Lower lobe of right lung (tissue), 2 donors: ENCODE measurements around the gene ADAMTS2. TPM values are rescaled to one million over a fixed set of nuclear protein-coding genes. Genes with fewer than 3 reads are reported as not detected.

Source experiments
- ATAC-seq, 2 donors: fragments of 200-7000 bp; cut with Tn5 transposase; one replicate each; pipeline ENCODE4 v1.9.1; 2020 to 2022; ENCODE audit warnings: mild to moderate bottlenecking in 2 of 2, moderate library complexity in 2 of 2
- DNase-seq: peaks from one replicate; pipeline ENCODE4 v3.0.0-alpha.2; 2020
- H3K27ac ChIP-seq: fragments of 200-600 bp; one replicate; pipeline ENCODE4 v1.8.0; 2022
- H3K27me3 ChIP-seq: fragments of 200-600 bp; one replicate; pipeline ENCODE4 v1.8.0; 2022; ENCODE audit warnings: low read depth
- H3K36me3 ChIP-seq: fragments of 200-600 bp; one replicate; pipeline ENCODE4 v1.8.0; 2022; ENCODE audit warnings: mild to moderate bottlenecking
- H3K4me1 ChIP-seq: fragments of 200-600 bp; one replicate; pipeline ENCODE4 v1.8.0; 2022
- H3K4me3 ChIP-seq: fragments of 200-600 bp; one replicate; pipeline ENCODE4 v1.8.0; 2022; ENCODE audit warnings: mild to moderate bottlenecking
- H3K9me3 ChIP-seq: fragments of 200-600 bp; one replicate; pipeline ENCODE4 v1.8.0; 2022
- CTCF ChIP-seq: fragments of 200-600 bp; IDR thresholded peaks from one replicate; pipeline ENCODE4 v1.8.0; 2022; ENCODE audit warnings: antibody characterized with exemption, mild to moderate bottlenecking
- intact Hi-C: fragments of 100-400 bp; cut with DNase I; formaldehyde crosslinking; loops from one replicate; pipeline ENCODE4 v1.11.0; 2022
- total RNA-seq: library from RNA; stranded (reverse); fragmentation: NEBNext Ultra II Directional; extraction: Animal tissue kit (Norgen Biotek cat#: 25700); gene quantifications from one replicate; pipeline ENCODE4 v1.2.1, GENCODE V29; 2021
- donor health status: DM: no; HTN: yes; CAD: no; lungs with severe emphysema.

The ADAMTS2 gene
- total RNA-seq, 1 donor from 2014 or later, result 13.0 TPM

GRCh38 chr5:179377421-179378115 is 32.3 kb upstream of the ADAMTS2 start:
- intact Hi-C loops, result no loop called here
- no peaks in the 10 kb centered on the region for H3K36me3 ChIP-seq
- H3K27me3 ChIP-seq, result no peaks in the 10 kb centered on the region
- no peak overlapping the region for H3K27ac ChIP-seq
- no peaks in the 10 kb centered on the region for H3K4me1 ChIP-seq
- DNase-seq (no peak), ATAC-seq (no peak)
- no peak for TF ChIP-seq CTCF
- H3K4me3 ChIP-seq, result no peak overlapping the region
- H3K9me3 ChIP-seq, result no peaks in the 10 kb centered on the region

- Histone ChIP-seq H3K4me1 (no peaks in the 10 kb centered on the region), H3K4me3 (no peak overlapping the region), H3K9me3 (no peaks in the 10 kb centered on the region), H3K27me3 (no peaks in the 10 kb centered on the region), H3K36me3 (no peaks in the 10 kb centered on the region), H3K27ac (no peak overlapping the region)
- intact Hi-C loops, result no loop called here
- no peak for ATAC-seq
- TF ChIP-seq CTCF, result no peak
- DNase-seq, result no peak
These were observed 31.6 kb upstream of the ADAMTS2 start for GRCh38 chr5:179376701-179377420.

GRCh38 chr5:179375831-179376365 is 30.6 kb upstream of the ADAMTS2 start:
- no peaks in the 10 kb centered on the region for H3K9me3 ChIP-seq
- DNase-seq (no peak), ATAC-seq (no peak)
- H3K4me1 ChIP-seq, result no peaks in the 10 kb centered on the region
- no peak overlapping the region for H3K4me3 ChIP-seq
- no peak for TF ChIP-seq CTCF
- intact Hi-C loops, result no loop called here
- no peaks in the 10 kb centered on the region for H3K36me3 ChIP-seq
- H3K27me3 ChIP-seq, result no peaks in the 10 kb centered on the region
- no peak overlapping the region for H3K27ac ChIP-seq

- DNase-seq, result no peak
These were observed 30.0 kb upstream of the ADAMTS2 start for GRCh38 chr5:179375236-179375685.

More at GRCh38 chr5:179375236-179375685, 30.0 kb upstream of the ADAMTS2 start:
- ATAC-seq, result no peak
- no peaks in the 10 kb centered on the region for H3K4me1 ChIP-seq
- H3K9me3 ChIP-seq, result no peaks in the 10 kb centered on the region
- TF ChIP-seq CTCF, result no peak
- H3K4me3 ChIP-seq, result no peak overlapping the region
- intact Hi-C loops, result no loop called here
- no peak overlapping the region for H3K27ac ChIP-seq
- no peaks in the 10 kb centered on the region for H3K27me3 ChIP-seq
- no peaks in the 10 kb centered on the region for H3K36me3 ChIP-seq
